ENCODE results near the gene CAMSAP3. TPM values are rescaled to one million over a fixed set of nuclear protein-coding genes. Genes with fewer than 3 reads are reported as not detected.

The CAMSAP3 gene, protein sequence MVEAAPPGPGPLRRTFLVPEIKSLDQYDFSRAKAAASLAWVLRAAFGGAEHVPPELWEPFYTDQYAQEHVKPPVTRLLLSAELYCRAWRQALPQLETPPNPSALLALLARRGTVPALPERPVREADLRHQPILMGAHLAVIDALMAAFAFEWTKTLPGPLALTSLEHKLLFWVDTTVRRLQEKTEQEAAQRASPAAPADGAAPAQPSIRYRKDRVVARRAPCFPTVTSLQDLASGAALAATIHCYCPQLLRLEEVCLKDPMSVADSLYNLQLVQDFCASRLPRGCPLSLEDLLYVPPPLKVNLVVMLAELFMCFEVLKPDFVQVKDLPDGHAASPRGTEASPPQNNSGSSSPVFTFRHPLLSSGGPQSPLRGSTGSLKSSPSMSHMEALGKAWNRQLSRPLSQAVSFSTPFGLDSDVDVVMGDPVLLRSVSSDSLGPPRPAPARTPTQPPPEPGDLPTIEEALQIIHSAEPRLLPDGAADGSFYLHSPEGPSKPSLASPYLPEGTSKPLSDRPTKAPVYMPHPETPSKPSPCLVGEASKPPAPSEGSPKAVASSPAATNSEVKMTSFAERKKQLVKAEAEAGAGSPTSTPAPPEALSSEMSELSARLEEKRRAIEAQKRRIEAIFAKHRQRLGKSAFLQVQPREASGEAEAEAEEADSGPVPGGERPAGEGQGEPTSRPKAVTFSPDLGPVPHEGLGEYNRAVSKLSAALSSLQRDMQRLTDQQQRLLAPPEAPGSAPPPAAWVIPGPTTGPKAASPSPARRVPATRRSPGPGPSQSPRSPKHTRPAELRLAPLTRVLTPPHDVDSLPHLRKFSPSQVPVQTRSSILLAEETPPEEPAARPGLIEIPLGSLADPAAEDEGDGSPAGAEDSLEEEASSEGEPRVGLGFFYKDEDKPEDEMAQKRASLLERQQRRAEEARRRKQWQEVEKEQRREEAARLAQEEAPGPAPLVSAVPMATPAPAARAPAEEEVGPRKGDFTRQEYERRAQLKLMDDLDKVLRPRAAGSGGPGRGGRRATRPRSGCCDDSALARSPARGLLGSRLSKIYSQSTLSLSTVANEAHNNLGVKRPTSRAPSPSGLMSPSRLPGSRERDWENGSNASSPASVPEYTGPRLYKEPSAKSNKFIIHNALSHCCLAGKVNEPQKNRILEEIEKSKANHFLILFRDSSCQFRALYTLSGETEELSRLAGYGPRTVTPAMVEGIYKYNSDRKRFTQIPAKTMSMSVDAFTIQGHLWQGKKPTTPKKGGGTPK
- 16.6 and 25.4 TPM in 2 replicates for total RNA-seq (2014; rRNA removed)
- Bru-seq, nascent RNA, result percentile 49 among the genes with signal in this experiment
- BruChase-seq, experiment 1, labeled RNA remaining after a 6-hour chase, result percentile 63 among the genes with signal in this experiment
- percentile 58 among the genes with signal in this experiment for BruChase-seq, experiment 2, labeled RNA remaining after a 2-hour chase
- long read RNA-seq, partial matches to known transcripts, result 68 of 82 reads
- long read RNA-seq, other reads (novel, unspliced or antisense), result 9 of 82 reads

GRCh38 chr19:7595466-7596133 lies at the start of gene CAMSAP3:
TSS of gene CAMSAP3 (plus strand) at chr19:7595863. CDS start at chr19:7596003, 140 bp downstream.
- BruUV-seq (replicated peaks), result no TSS peak
- Histone ChIP-seq H3K36me3 (ENCODE audit: low read depth, low read length) (no peaks in the 10 kb centered on the region), H3K27ac (ENCODE audit: low read length) (no peak within 1 kb of the TSS), H2AFZ (ENCODE audit: low read length) (peak within 1 kb of the TSS; percentile 74), H3K79me2 (ENCODE audit: low read length) (peaks cover 21% of the 10 kb centered on the region), H3K9me3 (ENCODE audit: low read length) (no peaks in the 10 kb centered on the region), H3K4me2 (ENCODE audit: low read length) (peak within 1 kb of the TSS; percentile 91), H3K4me1 (ENCODE audit: insufficient read depth, low read length) (peaks cover 16% of the 10 kb centered on the region), H3K9ac (ENCODE audit: low read length) (peak within 1 kb of the TSS; percentile 49), H3K9me2 (replicated peaks; ENCODE audit: low read length) (no peaks in the 10 kb centered on the region), H3F3A (ENCODE audit: low read length, unreplicated experiment) (no peaks in the 10 kb centered on the region), H3K27me3 (ENCODE audit: low read length) (no peaks in the 10 kb centered on the region), H4K20me1 (ENCODE audit: low read length) (peaks cover 14% of the 10 kb centered on the region; the same call in 1 of the 2 replicates), H3K4me3 (ENCODE audit: low read length) (peak within 1 kb of the TSS; percentile 78)
- ChIA-PET POLR2A (ENCODE audit: unreplicated experiment) (no interaction called here), CTCF (interaction anchor here (0.6 to 0.8 kb wide), 3 partner anchors 13 to 210 kb away, joined by 3 to 5 read pairs (median 5); no protein-coding TSS in a partner anchor)
- ATAC-seq (peak; percentile 89), DNase-seq (peak; percentile 73)
- intact Hi-C loops (cut with micrococcal nuclease), result loop anchor here (2.0 kb wide), 1 partner anchor 27 kb away; no protein-coding TSS in a partner anchor
- no peak for TF ChIP-seq EZH2phosphoT487 (IDR thresholded peaks at IDR 0.05; ENCODE audit: borderline replicate concordance, low read length)
- no peak for TF ChIP-seq CTCF (conservative IDR thresholded peaks at IDR 0.05; ENCODE audit: low read depth, low read length)
- no peak for TF ChIP-seq EZH2 (IDR thresholded peaks at IDR 0.05; ENCODE audit: low read length, unreplicated experiment)

- ChIA-PET CTCF (no interaction called here), POLR2A (ENCODE audit: unreplicated experiment) (no interaction called here)
- no peak overlapping the region for H2AFZ ChIP-seq (ENCODE audit: low read length)
- H3K27ac ChIP-seq (ENCODE audit: low read length), result no peak overlapping the region
- H3K4me1 ChIP-seq (ENCODE audit: insufficient read depth, low read length), result no peaks in the 10 kb centered on the region
- no peak for TF ChIP-seq EZH2phosphoT487 (IDR thresholded peaks at IDR 0.05; ENCODE audit: borderline replicate concordance, low read length)
- no peak for TF ChIP-seq CTCF (conservative IDR thresholded peaks at IDR 0.05; ENCODE audit: low read depth, low read length)
- TF ChIP-seq EZH2 (IDR thresholded peaks at IDR 0.05; ENCODE audit: low read length, unreplicated experiment), result no peak
- no peaks in the 10 kb centered on the region for H3K9me2 ChIP-seq (replicated peaks; ENCODE audit: low read length)
- no peaks in the 10 kb centered on the region for H3K9me3 ChIP-seq (ENCODE audit: low read length)
- H3F3A ChIP-seq (ENCODE audit: low read length, unreplicated experiment), result no peaks in the 10 kb centered on the region
- ATAC-seq, result no peak
- H3K4me2 ChIP-seq (ENCODE audit: low read length), result no peak overlapping the region
- intact Hi-C loops (cut with micrococcal nuclease), result no loop called here
- no peak overlapping the region for H3K4me3 ChIP-seq (ENCODE audit: low read length)
- no peak overlapping the region for H3K9ac ChIP-seq (ENCODE audit: low read length)
- DNase-seq, result no peak
- H3K79me2 ChIP-seq (ENCODE audit: low read length), result no peaks in the 10 kb centered on the region
- peaks cover 36% of the 10 kb centered on the region for H3K36me3 ChIP-seq (ENCODE audit: low read depth, low read length)
- no peaks in the 10 kb centered on the region for H3K27me3 ChIP-seq (ENCODE audit: low read length)
- no peaks in the 10 kb centered on the region for H4K20me1 ChIP-seq (ENCODE audit: low read length)
- BruUV-seq (replicated peaks), result no TSS peak
Measured at GRCh38 chr19:7545904-7546303, 49.8 kb upstream of the CAMSAP3 start.
